Measurements from ENCODE around the gene TRAPPC3L.

TRAPPC3L gene

DNA sequence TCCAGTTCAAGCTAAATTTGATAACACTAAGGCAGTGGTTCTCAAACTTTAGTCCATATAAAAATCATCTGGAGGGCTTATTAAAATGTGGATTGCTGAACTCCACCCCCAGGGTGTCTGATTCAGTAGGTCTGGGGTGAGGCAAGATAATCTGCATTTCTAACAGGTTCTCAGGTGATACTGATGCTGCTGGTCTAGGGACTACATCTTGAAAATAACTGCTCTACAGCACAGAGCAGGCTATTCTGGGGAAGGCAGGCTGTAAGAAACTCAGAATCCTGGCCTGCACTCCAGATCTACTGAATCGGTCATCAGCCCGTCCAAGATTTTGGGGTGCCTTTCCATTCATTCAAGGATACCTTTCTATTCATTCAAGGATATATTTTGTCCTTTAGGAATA, 22.6 kb downstream of the TRAPPC3L start:
- DNase-seq (ENCODE audit: low read depth), result no peak
- H3K4me3 ChIP-seq (ENCODE audit: low read depth, low read length), result no peak overlapping the region
- TF ChIP-seq, protein P1, sequence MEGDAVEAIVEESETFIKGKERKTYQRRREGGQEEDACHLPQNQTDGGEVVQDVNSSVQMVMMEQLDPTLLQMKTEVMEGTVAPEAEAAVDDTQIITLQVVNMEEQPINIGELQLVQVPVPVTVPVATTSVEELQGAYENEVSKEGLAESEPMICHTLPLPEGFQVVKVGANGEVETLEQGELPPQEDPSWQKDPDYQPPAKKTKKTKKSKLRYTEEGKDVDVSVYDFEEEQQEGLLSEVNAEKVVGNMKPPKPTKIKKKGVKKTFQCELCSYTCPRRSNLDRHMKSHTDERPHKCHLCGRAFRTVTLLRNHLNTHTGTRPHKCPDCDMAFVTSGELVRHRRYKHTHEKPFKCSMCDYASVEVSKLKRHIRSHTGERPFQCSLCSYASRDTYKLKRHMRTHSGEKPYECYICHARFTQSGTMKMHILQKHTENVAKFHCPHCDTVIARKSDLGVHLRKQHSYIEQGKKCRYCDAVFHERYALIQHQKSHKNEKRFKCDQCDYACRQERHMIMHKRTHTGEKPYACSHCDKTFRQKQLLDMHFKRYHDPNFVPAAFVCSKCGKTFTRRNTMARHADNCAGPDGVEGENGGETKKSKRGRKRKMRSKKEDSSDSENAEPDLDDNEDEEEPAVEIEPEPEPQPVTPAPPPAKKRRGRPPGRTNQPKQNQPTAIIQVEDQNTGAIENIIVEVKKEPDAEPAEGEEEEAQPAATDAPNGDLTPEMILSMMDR (IDR thresholded peaks at IDR 0.05; ENCODE audit: control insufficient read depth, extremely low read depth, insufficient read depth), result no peak

DNA sequence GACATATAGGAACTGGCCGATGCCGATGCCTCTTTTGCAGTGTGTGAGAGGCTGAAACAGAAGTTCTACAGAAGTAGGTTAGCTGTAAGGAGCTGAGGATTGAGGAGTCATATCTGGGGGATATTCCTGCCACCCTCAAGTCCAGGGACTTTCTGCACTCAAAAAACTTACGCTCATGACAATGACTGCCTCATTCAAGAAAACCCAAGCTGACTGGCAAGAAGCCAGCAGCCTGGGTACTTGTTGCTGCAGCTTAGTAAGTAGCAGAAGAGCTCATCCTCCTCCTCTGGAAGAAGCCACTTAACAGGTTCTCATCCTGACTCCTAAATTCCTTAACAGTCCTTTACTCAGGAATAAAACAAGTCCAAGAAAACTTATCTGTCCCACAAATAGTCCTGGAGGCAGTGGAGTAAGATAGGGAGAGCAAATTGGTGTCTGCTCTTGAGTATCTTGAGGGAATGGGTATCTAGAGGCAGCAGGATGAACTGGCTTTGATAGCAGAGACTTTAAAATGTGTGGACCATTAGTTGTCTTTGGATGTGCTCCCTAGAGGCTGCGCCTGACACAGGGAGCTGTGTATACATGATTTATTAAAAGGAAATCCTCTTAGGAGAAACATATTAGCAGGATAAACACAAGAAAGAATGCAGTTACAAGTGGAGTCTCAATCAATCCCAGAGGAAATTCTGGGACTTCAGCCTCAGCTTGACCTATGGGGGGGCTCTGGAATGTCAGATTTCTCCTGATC, 26.7 kb downstream of the TRAPPC3L start:
- DNase-seq (ENCODE audit: low read depth), result no peak
- no peak overlapping the region for H3K4me3 ChIP-seq (ENCODE audit: low read depth, low read length)
- TF ChIP-seq, protein P1 (IDR thresholded peaks at IDR 0.05; ENCODE audit: control insufficient read depth, extremely low read depth, insufficient read depth), result no peak

DNA sequence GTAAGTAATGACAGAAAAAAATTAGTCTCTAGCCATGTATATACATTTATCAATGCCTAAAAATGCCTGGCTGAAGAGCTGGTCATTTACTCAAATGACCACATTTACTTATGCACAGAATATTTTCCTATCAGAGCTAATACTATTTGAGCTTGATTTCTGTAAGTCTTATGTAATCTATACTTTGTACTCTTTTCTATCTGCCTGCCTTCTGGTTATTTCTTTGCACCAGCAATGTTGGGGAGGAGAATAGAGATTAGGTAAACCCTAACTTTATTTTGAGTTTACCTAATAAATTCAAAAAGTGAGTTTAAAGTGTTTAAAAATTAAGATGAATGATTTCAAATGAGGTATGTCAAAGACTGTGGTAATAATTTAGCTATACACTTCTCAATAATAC, 30.3 kb downstream of the TRAPPC3L start:
- no peak for DNase-seq (ENCODE audit: low read depth)
- TF ChIP-seq, protein P1 (IDR thresholded peaks at IDR 0.05; ENCODE audit: control insufficient read depth, extremely low read depth, insufficient read depth), result no peak

DNA sequence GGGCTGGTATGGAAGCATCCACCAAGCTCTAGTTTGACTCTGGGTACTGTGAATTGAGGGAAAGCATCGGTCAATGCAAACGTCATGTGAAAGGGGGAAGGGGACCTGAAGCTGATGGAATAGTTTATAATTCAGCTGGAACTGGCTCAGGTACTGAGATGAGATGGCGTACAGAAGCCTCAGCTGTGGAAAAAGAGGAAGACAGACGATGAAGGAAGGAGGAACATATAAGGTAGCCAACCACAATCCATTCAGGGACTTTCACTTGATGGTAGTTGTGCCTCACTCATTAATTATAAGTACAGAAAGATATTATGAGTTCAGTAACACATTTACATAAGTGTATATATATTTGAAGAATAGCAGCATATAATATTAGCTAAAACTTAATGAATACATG, 31.4 kb downstream of the TRAPPC3L start:
- DNase-seq (ENCODE audit: low read depth), result no peak
- TF ChIP-seq, protein P1 (IDR thresholded peaks at IDR 0.05; ENCODE audit: control insufficient read depth, extremely low read depth, insufficient read depth), result no peak
- no peak overlapping the region for H3K4me3 ChIP-seq (ENCODE audit: low read depth, low read length)

More for the DNA sequence above, 30.3 kb downstream of the TRAPPC3L start:
- no peak overlapping the region for H3K4me3 ChIP-seq (ENCODE audit: low read depth, low read length)

DNA sequence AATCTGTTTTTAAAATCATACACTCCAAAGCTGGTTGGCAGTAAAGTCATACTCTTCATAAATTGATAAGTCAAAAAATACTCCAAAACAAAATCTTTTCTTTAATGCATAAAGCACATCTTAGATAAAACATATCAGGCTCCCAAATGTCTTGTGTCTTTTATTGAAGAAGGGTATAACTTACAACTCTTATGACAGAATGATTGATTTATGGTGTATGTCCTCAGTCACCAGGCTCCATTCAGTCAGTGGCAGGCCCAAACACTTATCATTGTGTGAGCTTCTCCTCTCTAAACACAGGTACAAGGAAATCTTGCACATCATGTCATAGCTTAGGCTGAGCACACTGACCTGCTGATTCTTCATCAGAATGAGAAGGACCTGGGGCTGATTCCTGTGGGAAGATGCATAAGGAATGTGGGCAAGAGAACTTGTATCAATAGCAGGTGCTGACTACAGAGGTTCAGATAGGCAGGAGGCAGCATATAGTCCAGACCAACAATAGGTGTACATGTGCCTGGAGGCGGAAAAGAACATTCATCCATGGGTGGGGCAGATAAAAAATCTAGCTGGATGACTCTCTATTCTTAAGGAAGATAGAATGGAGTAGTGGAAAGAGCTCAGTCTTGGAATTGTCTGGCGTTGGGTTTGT, 32.1 kb downstream of the TRAPPC3L start:
- TF ChIP-seq, protein P1 (IDR thresholded peaks at IDR 0.05; ENCODE audit: control insufficient read depth, extremely low read depth, insufficient read depth), result no peak
- no peak for DNase-seq (ENCODE audit: low read depth)
- H3K4me3 ChIP-seq (ENCODE audit: low read depth, low read length), result no peak overlapping the region

DNA sequence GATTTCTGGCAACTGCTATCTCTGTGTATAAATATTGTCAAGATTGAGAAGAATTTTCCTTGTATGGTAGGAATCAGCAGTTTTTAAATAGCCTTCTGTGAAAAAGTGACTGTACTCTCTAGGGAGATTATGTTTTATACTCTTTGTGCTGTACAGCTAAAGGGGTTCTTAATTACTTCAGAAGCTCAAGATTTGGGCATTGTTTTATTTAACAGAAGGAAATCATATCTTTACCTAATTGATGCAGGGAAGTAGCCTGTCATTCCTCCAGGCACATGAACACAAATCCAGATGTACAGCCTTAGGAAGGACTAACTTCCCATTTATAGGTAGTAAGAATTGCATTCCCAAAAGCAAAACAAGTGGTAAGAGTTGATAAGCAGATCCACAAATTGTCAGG, 32.8 kb downstream of the TRAPPC3L start:
- TF ChIP-seq, protein P1 (IDR thresholded peaks at IDR 0.05; ENCODE audit: control insufficient read depth, extremely low read depth, insufficient read depth), result no peak
- no peak overlapping the region for H3K4me3 ChIP-seq (ENCODE audit: low read depth, low read length)
- no peak for DNase-seq (ENCODE audit: low read depth)
